Activated CD4-positive, alpha-beta T cell treated with anti-CD3 and anti-CD28 coated beads, Interleukin-2, amount 50 U/mL, for 48 hours (primary cell): Measurements from ENCODE around the gene ENTHD1.

Experiments used
- DNase-seq, 2 experiments: peaks; one replicate each; pipeline ENCODE4 v3.0.0-alpha.2; 2020

Gene ENTHD1, protein sequence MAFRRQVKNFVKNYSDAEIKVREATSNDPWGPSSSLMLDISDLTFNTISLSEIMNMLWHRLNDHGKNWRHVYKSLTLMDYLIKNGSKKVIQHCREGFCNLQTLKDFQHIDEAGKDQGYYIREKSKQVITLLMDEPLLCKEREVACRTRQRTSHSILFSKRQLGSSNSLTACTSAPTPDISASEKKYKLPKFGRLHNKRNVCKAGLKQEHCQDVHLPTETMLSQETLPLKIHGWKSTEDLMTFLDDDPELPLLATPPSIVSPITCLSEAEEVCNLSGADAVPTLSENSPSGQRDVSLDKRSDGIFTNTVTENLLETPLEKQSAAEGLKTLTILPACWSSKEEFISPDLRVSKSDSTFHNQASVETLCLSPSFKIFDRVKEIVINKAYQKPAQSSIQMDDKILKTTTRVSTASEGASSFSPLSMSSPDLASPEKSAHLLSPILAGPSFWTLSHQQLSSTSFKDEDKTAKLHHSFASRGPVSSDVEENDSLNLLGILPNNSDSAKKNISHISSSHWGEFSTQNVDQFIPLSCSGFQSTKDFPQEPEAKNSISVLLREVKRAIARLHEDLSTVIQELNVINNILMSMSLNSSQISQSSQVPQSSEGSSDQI

GRCh38 chr22:39893526-39893925, at the start of gene ENTHD1:
Gene ENTHD1, minus strand, starts transcription at chr22:39893760. Its CDS starts 6,012 bp downstream, at chr22:39887748.
- DNase-seq = no peak

DNA sequence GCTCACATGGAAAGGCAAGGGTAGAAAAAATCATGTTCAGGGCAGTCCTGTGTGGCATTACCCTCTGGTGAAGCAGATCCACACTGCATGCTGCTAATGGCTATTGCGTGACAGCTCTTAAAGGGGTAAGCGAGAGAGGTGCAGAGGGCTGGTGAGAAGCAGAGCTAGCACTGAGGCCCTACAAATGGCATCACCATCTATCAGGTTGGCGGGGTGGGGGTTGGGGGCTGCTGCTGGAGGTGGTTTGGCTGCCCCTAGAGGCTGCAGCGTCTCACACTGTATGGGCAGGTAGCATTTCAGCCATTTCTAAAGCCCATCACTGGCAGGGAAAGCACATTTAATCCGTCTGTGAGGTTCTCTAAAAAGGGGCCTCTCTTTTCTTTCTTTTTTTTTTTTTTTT, 49.8 kb upstream of the ENTHD1 start:
- peak in 1 of 2 experiments; percentile 56 for DNase-seq

DNA sequence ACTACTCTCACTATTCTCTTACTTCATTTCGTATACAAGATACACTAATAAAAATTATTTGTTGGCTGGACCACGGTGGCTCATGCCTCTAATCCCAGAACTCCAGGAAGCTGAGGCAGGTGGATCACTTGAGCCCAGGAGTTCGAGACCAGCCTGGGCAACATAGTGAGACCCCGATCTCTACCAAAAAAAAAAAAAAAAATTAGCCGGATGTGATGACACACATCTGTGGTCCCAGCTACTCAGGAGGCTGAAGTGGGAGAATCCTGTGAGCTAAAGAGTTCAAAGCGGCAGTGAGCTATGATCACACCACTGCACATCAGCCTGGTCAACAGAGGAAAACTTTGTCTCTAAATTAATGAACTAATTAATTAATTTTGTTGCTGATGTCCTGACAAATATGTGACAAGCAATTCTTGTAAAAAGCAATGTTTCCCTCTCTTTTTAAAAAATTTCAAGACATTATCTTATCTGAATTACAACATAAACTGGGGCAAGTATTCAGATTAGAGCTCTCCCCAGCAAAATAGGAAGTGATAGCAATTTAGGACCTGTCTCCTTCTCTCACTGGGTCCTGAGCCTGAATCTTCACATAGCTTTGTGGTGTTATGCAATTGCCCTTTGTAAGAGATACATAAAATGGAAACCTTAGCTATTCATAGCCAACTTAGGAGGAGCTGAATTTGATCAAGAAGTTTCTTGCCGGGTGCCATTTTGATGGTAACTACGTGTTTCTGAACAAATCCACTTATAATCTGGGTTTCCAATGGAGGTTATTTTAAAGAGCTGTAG, 49.1 kb upstream of the ENTHD1 start:
- no peak for DNase-seq

GRCh38 chr22:39941601-39942000, 48.0 kb upstream of the ENTHD1 start:
- no peak for DNase-seq

DNA sequence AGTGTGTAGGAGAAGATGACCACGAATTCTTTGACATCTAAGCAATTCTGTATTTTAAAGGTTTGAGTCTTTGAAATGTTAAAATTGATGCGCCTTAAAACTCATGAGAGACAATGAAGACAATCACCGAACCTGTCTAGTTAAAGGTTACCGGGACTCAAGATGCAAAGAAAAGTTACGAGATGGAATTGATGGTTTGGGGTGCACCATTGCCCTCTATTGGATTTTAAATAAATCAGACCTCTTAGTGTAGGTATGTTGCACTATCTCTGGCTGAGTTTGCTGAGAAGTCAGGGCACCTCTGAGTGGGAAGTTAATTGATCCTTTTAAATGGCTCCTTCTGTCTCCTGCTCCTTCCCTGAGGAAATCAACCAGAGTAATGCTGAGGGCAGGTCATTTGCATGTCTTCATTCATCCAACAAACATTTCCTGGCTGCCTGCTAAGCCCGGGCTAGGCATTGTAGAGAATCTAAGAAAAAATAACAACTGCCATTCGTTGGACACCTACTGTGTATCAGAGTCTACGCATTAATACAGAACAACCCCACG, 47.3 kb upstream of the ENTHD1 start:
- no peak for DNase-seq

- no peak for DNase-seq
Observed at GRCh38 chr22:39939830-39940229, 46.3 kb upstream of the ENTHD1 start.

DNA sequence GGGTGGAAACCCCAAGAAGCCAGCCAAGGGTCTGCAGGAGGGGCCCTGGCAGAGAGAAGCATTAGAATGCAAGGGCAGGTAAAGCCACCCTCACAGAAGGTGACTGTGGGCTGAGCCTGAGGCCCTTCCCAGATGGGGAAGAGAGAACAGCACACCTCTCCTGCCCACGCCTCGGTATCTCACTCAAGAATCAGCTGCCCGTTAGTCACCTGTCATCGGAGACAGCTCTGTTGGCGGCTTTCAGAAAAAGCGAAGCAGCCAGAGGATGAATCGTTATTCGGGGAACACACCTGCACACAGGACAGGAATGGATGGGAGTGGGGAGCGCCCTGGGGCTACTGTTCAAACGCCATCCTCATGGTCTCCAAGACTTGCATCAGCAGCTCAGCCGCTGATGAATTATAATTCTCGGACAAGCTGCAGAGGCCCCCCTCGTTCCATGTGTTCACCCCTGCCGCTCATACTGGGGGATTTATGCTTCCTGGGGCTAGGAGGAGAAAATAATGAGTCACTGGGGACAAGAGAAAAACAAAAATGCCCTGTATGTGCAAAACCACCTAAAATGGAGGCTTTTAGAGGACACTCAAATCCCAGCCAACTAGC, 45.0 kb upstream of the ENTHD1 start:
- DNase-seq = peak in 1 of 2 experiments; percentile 64

GRCh38 chr22:39937906-39938305, 44.3 kb upstream of the ENTHD1 start:
- no peak for DNase-seq

DNA sequence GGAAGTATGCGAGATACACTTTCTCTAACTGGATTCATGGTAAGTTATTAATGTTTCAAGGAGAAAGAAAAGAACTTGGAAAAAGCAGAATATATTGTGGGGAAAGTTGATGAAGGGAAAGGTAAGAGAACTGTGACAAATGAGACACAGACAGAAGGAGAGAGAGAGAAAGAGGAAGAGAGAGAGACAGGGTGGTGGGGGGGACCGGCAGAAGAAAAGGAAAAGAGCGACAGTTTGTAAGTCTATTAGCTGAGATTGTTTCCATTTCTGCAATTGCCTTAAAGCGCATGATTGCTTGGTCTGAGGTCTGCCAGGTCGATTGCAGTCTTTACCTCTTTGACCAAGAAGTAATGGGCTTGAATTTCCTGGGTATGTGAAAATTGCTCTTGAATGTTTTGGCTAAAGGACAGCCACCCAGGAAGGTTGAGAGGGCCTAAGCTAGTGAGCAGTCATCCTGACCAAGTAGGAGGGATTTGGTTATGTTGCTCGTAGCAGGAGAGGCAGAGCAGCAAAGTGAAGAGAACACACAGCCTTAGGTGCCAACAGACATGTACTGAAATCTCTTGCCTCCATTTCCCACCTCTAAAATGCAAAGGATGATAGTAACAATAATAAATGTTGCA, 43.1 kb upstream of the ENTHD1 start:
- DNase-seq = no peak

GRCh38 chr22:39935612-39936011, 42.1 kb upstream of the ENTHD1 start:
- DNase-seq = no peak

DNA sequence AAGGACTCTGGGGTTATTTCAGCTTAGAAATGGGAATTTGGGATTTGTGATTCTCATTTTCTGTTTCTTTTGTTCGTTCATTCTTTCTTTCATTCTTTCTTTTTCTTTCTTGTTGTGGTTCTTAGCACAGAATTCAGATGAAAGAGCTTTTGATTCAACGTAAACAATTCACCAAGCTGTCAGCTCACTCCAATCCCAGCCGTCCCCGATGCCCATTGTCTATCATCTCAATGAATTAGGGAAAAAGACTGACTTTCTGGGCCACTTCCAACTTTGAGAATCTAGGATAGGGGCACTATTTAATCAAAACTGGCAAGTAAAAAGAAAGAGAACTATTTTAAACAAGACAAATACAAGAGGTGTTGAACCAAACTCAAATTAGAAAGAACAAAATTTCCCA, 41.6 kb upstream of the ENTHD1 start:
- no peak for DNase-seq

DNA sequence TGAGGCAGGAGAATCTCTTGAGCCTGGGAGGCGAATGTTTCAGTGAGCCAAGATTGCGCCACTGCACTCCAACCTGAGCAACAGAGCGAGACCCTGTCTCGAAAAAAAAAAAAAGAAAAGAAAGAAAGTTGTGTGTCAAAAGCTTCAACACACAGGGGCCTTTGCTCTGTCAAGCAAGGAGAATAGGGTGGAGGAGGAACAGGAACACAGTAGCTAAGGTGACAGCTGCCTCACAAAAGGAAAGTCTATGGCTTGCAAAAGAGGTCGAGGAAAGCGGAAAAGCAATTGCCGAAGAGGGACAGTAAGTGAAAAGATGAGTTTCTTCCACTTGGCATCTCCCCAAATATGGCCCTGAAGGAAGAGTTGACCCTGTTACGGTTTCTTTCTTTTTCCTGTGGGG, 40.2 kb upstream of the ENTHD1 start:
- no peak for DNase-seq

GRCh38 chr22:39932918-39933649, 39.5 kb upstream of the ENTHD1 start:
- DNase-seq = peak; percentile 73 to 74

GRCh38 chr22:39932166-39932565, 38.6 kb upstream of the ENTHD1 start:
- no peak for DNase-seq

GRCh38 chr22:39931251-39931650, 37.7 kb upstream of the ENTHD1 start:
- DNase-seq = no peak

DNA sequence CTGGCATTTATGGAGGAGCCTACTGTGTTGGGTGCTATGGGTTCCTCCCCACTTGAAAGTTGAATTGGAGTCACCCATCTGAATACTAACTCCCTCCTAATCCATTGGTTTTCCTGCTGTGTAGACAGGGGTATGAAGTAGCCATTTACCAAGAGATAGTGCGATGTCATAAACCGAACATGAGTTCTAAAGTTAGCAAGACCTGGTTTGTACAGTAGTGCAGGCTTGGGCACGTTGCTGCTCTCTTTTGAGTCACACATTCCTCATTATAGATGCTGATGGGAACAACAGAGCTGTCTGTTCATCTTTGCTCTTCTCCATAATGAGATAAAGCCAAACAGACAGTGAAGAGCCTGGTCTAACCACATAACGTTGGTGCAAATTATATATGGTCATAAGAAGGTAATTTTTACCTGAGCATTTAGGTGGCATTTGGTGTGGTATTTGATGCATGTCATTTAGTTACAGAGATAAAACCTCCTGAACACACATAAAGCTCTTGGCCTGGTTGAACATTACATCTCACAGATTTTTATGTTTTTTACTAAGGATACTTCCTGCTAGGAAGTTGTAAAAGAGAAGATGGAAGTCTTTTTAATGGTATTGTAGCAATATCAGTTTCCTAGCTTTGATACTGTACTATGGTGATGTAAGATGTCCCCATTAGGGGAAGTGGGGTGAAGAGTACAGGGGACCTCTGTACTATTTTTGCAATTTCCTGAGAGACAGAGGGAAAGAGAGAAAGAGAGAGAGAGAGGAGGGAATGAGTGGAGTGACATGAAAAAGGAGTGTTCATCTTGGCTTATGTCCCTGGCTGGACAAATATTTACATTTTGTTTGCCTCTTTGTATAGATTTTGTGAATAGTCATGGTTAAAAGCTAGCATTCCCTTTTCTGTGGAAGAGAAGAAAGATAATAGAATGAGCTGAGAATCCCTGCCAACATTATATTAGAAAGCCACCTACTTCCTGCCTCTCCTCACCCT, 35.3 kb upstream of the ENTHD1 start:
- DNase-seq = no peak

GRCh38 chr22:39927544-39927943, 34.0 kb upstream of the ENTHD1 start:
- DNase-seq = peak in 1 of 2 experiments; percentile 62

GRCh38 chr22:39926753-39927152, 33.2 kb upstream of the ENTHD1 start:
- no peak for DNase-seq

DNA sequence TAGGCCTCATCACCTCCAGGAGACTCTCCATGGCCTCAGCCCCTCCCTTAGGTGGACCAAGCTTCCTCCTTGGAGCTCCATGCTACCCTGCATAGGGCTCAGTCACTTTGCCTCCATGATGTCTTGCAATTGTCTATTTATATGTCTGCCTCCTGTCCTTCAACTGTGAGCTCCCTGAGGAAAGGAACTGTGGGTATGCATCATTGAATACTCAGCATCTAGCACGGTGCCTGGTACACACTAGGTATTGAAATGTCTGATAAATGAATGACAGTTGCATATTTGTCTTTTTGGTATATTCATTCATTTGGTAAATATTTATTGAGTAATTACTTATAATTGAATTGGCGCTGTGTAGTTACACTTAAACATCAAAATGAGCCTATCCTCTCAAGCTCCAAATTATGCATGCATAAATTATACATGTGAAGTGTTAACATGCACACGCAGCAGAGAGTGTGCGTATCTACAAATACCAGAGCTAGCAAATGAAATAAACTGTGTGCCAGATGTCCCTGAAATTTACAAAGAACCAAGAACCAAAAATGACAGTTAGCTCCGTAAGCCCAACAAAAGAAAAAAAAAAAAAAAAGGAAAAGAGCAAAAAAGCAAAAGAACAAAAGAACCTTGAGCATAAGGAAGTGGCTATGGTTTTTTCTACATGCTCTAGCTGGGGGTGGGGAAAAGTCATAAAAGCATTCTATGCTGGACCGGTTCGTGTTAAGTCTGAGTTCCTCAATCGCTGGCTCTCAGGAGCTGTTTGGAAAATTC, 32.5 kb upstream of the ENTHD1 start:
- peak in 1 of 2 experiments; percentile 21 for DNase-seq

- peak in 1 of 2 experiments; percentile 23 for DNase-seq
Observed at GRCh38 chr22:39925273-39925672, 31.7 kb upstream of the ENTHD1 start.
